Liver (tissue), 9 donors: ENCODE data around the gene GPR183. TPM values are rescaled to one million over a fixed set of nuclear protein-coding genes. Genes with fewer than 3 reads are reported as not detected.
A peak's percentile ranks its signal among the peaks of the same experiment; 100 is the strongest.

Experiments used
- DNase-seq: peaks from one replicate; pipeline ENCODE4 v3.0.0-alpha.2; 2017; ENCODE audit warnings: low spot score
- H3K27ac ChIP-seq, 2 donors: one replicate each; pipeline ENCODE4 v1.7.0; 2013; ENCODE audit warnings: inconsistent platforms in 2 of 2, low read length in 2 of 2, control low read depth in 1 of 2, low read depth in 1 of 2, mild to moderate bottlenecking in 1 of 2
- H3K27me3 ChIP-seq, 4 donors: one replicate each; pipeline versions ENCODE4 v1.6.1 to v1.7.0; 2013; ENCODE audit warnings: low read length in 3 of 4, inconsistent platforms in 1 of 4, mild to moderate bottlenecking in 1 of 4, moderate library complexity in 1 of 4; ENCODE audit not compliant: control insufficient read depth in 4 of 4, insufficient read depth in 4 of 4
- H3K36me3 ChIP-seq, 4 donors: one replicate each; pipeline versions ENCODE4 v1.6.1 to v1.7.0; 2013; ENCODE audit warnings: low read length in 3 of 4, mild to moderate bottlenecking in 3 of 4, low read depth in 1 of 4, moderate library complexity in 1 of 4; ENCODE audit not compliant: control insufficient read depth in 4 of 4, insufficient read depth in 3 of 4
- H3K4me1 ChIP-seq, 4 donors: one replicate each; pipeline versions ENCODE4 v1.6.1 to v1.7.0; 2013; ENCODE audit warnings: low read length in 3 of 4, mild to moderate bottlenecking in 3 of 4, moderate library complexity in 1 of 4; ENCODE audit not compliant: control insufficient read depth in 4 of 4, insufficient read depth in 4 of 4
- H3K4me3 ChIP-seq, 3 donors: one replicate each; pipeline versions ENCODE4 v1.6.1 to v1.7.0; 2013; ENCODE audit warnings: low read length in 3 of 3, control low read depth in 1 of 3, low read depth in 1 of 3, mild to moderate bottlenecking in 1 of 3
- H3K9ac ChIP-seq, 2 donors: one replicate each; pipeline ENCODE4 v1.7.0; 2013; ENCODE audit warnings: low read length in 2 of 2, mild to moderate bottlenecking in 2 of 2, moderate library complexity in 2 of 2, control low read depth in 1 of 2, low read depth in 1 of 2
- H3K9me3 ChIP-seq, 4 donors: one replicate each; pipeline versions ENCODE4 v1.6.1 to v1.7.0; 2013; ENCODE audit warnings: low read length in 3 of 4; ENCODE audit not compliant: control insufficient read depth in 4 of 4
- ATF3 ChIP-seq: IDR thresholded peaks from 2 replicates; pipeline ENCODE4 v1.6.1; 2016; ENCODE audit warnings: antibody characterized with exemption
- CTCF ChIP-seq: fragments of 150-350 bp; IDR thresholded peaks from 2 replicates; pipeline ENCODE4 v1.5.1; 2017; ENCODE audit warnings: improper control_type of control experiment, low read depth, low read length; ENCODE audit not compliant: missing input control
- EGR1 ChIP-seq, 2 donors: IDR thresholded peaks; 2 replicates each; pipeline ENCODE4 v1.6.1; 2016 to 2018; ENCODE audit warnings: antibody characterized with exemption in 2 of 2, low read depth in 2 of 2
- FOXA1 ChIP-seq: IDR thresholded peaks from 2 replicates; pipeline ENCODE4 v1.6.1; 2016; ENCODE audit warnings: antibody characterized with exemption
- FOXA2 ChIP-seq: IDR thresholded peaks from 2 replicates; pipeline ENCODE4 v1.6.1; 2016; ENCODE audit warnings: antibody characterized with exemption
- GABPA ChIP-seq, 2 donors: IDR thresholded peaks in 1 of 2; conservative IDR thresholded peaks in 1 of 2; 2 replicates each; pipeline ENCODE4 v1.6.1; 2016; ENCODE audit warnings: antibody characterized with exemption in 2 of 2, mild to moderate bottlenecking in 1 of 2, moderate library complexity in 1 of 2
- HNF4A ChIP-seq, 2 donors: conservative IDR thresholded peaks; 2 replicates each; pipeline ENCODE4 v1.6.1; 2016; ENCODE audit warnings: antibody characterized with exemption in 2 of 2, mild to moderate bottlenecking in 2 of 2
- HNF4G ChIP-seq: IDR thresholded peaks from 2 replicates; pipeline ENCODE4 v1.6.1; 2016; ENCODE audit warnings: antibody characterized with exemption
- JUND ChIP-seq, 2 donors: IDR thresholded peaks; 2 replicates each; pipeline ENCODE4 v1.6.1; 2016; ENCODE audit warnings: antibody characterized with exemption in 2 of 2
- MAX ChIP-seq: IDR thresholded peaks from 2 replicates; pipeline ENCODE4 v1.6.1; 2016; ENCODE audit warnings: antibody characterized with exemption
- NR2F2 ChIP-seq: IDR thresholded peaks from 2 replicates; pipeline ENCODE4 v1.6.1; 2016; ENCODE audit warnings: antibody characterized with exemption
- RAD21 ChIP-seq, 2 donors: IDR thresholded peaks; 2 replicates each; pipeline ENCODE4 v1.6.1; 2016; ENCODE audit warnings: antibody characterized with exemption in 2 of 2, mild to moderate bottlenecking in 2 of 2
- REST ChIP-seq: IDR thresholded peaks from 2 replicates; pipeline ENCODE4 v1.6.1; 2016; ENCODE audit warnings: antibody characterized with exemption, mild to moderate bottlenecking
- RXRA ChIP-seq, 2 donors: IDR thresholded peaks; 2 replicates each; pipeline ENCODE4 v1.6.1; 2017 to 2018; ENCODE audit warnings: antibody characterized with exemption in 2 of 2, mild to moderate bottlenecking in 1 of 2
- SP1 ChIP-seq: IDR thresholded peaks from 2 replicates; pipeline ENCODE4 v1.6.1; 2018; ENCODE audit warnings: antibody characterized with exemption, mild to moderate bottlenecking
- TAF1 ChIP-seq: conservative IDR thresholded peaks from 2 replicates; pipeline ENCODE4 v1.6.1; 2016; ENCODE audit warnings: antibody characterized with exemption, mild to moderate bottlenecking
- YY1 ChIP-seq: IDR thresholded peaks from 2 replicates; pipeline ENCODE4 v1.6.1; 2016; ENCODE audit warnings: antibody characterized with exemption, mild to moderate bottlenecking
- ZBTB33 ChIP-seq: IDR thresholded peaks from 2 replicates; pipeline ENCODE4 v1.6.1; 2016; ENCODE audit warnings: antibody characterized with exemption
- WGBS: extraction: QIAGEN DNeasy Blood & Tissue Kit; methylation state at CpG from one replicate; pipeline ENCODE4 v1.1.7; 2013; 5-methylcytosine and 5-hydroxymethylcytosine counted together
- polyA plus RNA-seq, 2 donors: library from polyadenylated mRNA; stranded (reverse) in 1 of 2; unstranded in 1 of 2; fragments of 200-250 nt in 1 of 2; fragments of >200 nt in 1 of 2; fragmentation: Nextera tagmentation in 1 of 2; extraction: Ambion mirVana in 1 of 2; gene quantifications; one replicate each; pipeline versions ENCODE4 v1.2.1 to v1.2.3, GENCODE V29; 2013 to 2015
- total RNA-seq, 2 donors: library from RNA; depleted of rRNA; stranded (reverse); fragments of >200 nt; gene quantifications; one replicate each; pipeline ENCODE4 v1.2.3, GENCODE V29; 2014
- donor health status: healthy.
- donor health status: healthy.
- donor health status: healthy.
- donor health status: healthy.
- donor health status: healthy.

The GPR183 gene
- total and polyA plus RNA-seq, 4 donors = 0.89 to 4.3 (median 2.9) TPM

- H3K27ac ChIP-seq = peak overlapping the region; percentile 55 to 83
- TF ChIP-seq YY1 = peak; percentile 84
- TF ChIP-seq SP1 = peak; percentile 89
- TF ChIP-seq TAF1 = no peak
- TF ChIP-seq ZBTB33 = peak; percentile 92
- peak; percentile 38 to 59 for TF ChIP-seq RAD21 (IDR thresholded peaks at IDR 0.05)
- TF ChIP-seq HNF4G = peak; percentile 38
- TF ChIP-seq REST = peak; percentile 81
- peak; percentile 79 for TF ChIP-seq FOXA2
- peak; percentile 90 for TF ChIP-seq ATF3
- peak; percentile 91 for TF ChIP-seq MAX
- no peak for TF ChIP-seq GABPA (IDR thresholded peaks at IDR 0.05 in 1 of 2, conservative IDR thresholded peaks at IDR 0.05 in 1 of 2)
- peak; percentile 91 to 95 for TF ChIP-seq HNF4A (conservative IDR thresholded peaks at IDR 0.05)
- peak; percentile 50 to 92 for TF ChIP-seq JUND (IDR thresholded peaks at IDR 0.05)
- peak; percentile 94 to 98 for TF ChIP-seq RXRA (IDR thresholded peaks at IDR 0.05)
- no peak for TF ChIP-seq CTCF
- TF ChIP-seq EGR1 (IDR thresholded peaks at IDR 0.05; ENCODE audit: low read depth in 2 of 2) = no peak
- peak; percentile 39 for TF ChIP-seq NR2F2
- TF ChIP-seq FOXA1 = peak; percentile 81
- peak; percentile 60 for DNase-seq
- H3K9me3 ChIP-seq = no peaks in the 10 kb centered on the region
- peaks cover 0 to 2% (median 0%) of the 10 kb centered on the region in 4 donors for H3K36me3 ChIP-seq
- 29% methylated on average over 5 of the region's 5 CpGs for WGBS
- no peak overlapping the region for H3K4me3 ChIP-seq
- H3K27me3 ChIP-seq = no peaks in the 10 kb centered on the region
- H3K4me1 ChIP-seq = peaks cover 4 to 71% (median 59%) of the 10 kb centered on the region in 4 donors
- peak overlapping the region in 1 of 2 donors; percentile 67 for H3K9ac ChIP-seq
Observed at GRCh38 chr13:99281811-99282263, 25.4 kb downstream of the GPR183 start.
